Tibial nerve (tissue), 4 donors: Measurements from ENCODE around the gene ARAP3.

Experiments used
- EP300 ChIP-seq, 2 donors: sonication (generic); formaldehyde crosslinking; IDR thresholded peaks; one replicate each; pipeline ENCODE4 v1.6.1; 2017; ENCODE audit warnings: antibody characterized with exemption in 2 of 2, mild to moderate bottlenecking in 1 of 2
- POLR2A ChIP-seq, 2 donors: fragments of 450-650 bp; IDR thresholded peaks; one replicate each; pipeline ENCODE4 v1.6.1; 2017; ENCODE audit warnings: antibody characterized with exemption in 2 of 2, mild to moderate bottlenecking in 2 of 2, moderate library complexity in 2 of 2
- TF ChIP-seq, protein P1 (sequence below), 5 experiments: fragments of 200-600 bp in 3 of 5; fragments of 450-650 bp in 2 of 5; sonication (generic) in 3 of 5; IDR thresholded peaks; one replicate each; pipeline ENCODE4 v1.5.1; 2016 to 2019; ENCODE audit warnings: antibody characterized with exemption in 5 of 5, mild to moderate bottlenecking in 3 of 5, moderate library complexity in 2 of 5

DNA sequence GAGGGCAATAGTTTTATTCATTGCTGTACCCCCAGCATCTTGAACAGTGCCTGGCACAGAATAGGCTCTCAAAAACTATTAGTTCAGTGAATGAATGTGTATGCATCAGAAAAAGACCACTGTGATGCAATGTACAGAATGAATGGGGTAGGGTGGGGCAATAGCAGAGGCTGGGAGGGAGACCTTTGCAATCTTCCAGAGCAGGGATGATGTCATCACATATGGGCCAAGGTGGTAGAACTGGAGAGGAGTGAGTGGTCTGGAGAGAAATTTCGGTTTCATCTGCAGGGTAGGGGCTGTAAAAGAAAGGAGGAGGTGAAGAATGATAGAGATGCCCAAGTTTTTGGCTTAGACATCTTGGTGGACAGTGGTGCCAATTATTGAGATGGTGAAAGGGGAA is 23.4 kb upstream of the ARAP3 start:
- TF ChIP-seq, protein P1, sequence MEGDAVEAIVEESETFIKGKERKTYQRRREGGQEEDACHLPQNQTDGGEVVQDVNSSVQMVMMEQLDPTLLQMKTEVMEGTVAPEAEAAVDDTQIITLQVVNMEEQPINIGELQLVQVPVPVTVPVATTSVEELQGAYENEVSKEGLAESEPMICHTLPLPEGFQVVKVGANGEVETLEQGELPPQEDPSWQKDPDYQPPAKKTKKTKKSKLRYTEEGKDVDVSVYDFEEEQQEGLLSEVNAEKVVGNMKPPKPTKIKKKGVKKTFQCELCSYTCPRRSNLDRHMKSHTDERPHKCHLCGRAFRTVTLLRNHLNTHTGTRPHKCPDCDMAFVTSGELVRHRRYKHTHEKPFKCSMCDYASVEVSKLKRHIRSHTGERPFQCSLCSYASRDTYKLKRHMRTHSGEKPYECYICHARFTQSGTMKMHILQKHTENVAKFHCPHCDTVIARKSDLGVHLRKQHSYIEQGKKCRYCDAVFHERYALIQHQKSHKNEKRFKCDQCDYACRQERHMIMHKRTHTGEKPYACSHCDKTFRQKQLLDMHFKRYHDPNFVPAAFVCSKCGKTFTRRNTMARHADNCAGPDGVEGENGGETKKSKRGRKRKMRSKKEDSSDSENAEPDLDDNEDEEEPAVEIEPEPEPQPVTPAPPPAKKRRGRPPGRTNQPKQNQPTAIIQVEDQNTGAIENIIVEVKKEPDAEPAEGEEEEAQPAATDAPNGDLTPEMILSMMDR (IDR thresholded peaks at IDR 0.05) = no peak
- TF ChIP-seq POLR2A (IDR thresholded peaks at IDR 0.05) (no peak), EP300 (IDR thresholded peaks at IDR 0.05) (no peak)
